ENCODE data around the gene NR4A1.

NR4A1 gene

DNA sequence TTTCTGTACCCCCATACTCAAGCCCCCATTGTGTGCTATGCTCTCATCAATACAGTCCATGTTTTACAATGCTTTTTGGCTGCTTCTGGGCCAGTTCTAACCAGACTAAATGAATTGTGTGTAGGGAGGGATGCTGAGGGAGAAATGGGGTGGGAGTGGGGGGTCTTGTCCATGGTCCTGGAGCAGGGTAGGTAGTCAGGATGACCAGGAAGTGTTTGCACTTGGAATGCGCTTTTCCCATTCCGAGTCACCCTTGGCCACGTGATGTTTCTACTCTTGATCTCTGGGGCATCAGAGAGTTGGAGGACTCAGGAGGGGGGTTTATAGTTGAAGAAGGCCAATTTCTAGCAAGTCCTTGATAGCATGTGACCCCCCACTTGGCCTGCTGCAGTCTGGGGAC, 27.0 kb downstream of the NR4A1 start:
- Histone ChIP-seq H3K27ac (ENCODE audit: low read length) (no peak overlapping the region), H3K36me3 (ENCODE audit: control insufficient read depth in 1 of 2, insufficient read depth in 2 of 2, low read length in 2 of 2) (peaks cover 32 to 60% of the 10 kb centered on the region in 2 donors), H3K4me1 (ENCODE audit: control insufficient read depth in 1 of 2, insufficient read depth in 2 of 2, low read length in 2 of 2) (peaks cover 2 to 30% of the 10 kb centered on the region in 2 donors)

DNA sequence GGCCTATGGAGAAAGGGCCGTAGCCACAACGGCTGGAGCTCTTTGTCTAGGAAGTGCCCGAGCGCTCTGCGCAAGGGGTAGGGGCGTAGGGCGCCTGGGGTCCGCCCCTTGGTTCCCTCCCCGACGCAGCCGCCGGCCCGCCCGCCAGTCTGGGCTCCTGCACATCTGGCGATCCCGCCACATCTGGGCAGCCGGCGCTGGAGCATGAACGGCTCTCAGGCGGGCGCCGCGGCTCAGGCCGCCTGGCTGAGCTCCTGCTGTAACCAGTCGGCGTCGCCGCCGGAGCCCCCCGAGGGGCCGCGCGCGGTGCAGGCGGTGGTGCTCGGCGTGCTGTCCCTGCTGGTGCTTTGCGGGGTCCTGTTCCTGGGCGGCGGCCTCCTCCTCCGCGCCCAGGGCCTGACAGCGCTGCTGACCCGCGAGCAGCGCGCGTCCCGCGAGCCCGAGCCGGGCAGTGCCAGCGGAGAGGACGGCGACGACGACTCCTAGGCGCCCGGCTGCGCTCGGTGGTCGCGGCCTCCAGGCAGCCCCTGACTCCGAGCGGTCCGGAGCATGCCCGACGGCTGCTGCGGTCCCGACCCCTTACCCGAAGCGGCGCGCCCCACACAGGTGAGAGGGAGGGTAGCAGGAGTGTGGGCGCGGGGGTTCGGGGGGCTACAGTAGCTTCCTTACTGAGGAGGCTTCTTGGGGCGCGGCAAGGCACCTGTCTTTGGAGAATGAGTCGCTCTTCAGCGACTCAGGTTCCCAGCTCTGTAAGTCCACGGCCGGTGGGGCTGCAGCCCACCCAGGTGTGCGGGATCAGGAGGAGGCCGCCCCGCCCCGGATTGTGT, 28.5 kb downstream of the NR4A1 start, which contains the start of gene SMIM41:
TSS of gene SMIM41 (plus strand) at position 129 of the 827 bp plus-strand sequence. CDS start at position 205, 76 bp downstream.
- H3K4me3 ChIP-seq (ENCODE audit: low read depth in 1 of 2, low read length in 2 of 2), result no peak within 1 kb of the TSS

More for the DNA sequence above, 27.0 kb downstream of the NR4A1 start:
- Histone ChIP-seq H3K9me3 (ENCODE audit: control insufficient read depth in 1 of 2, low read length in 2 of 2) (no peaks in the 10 kb centered on the region), H3K27me3 (ENCODE audit: low read depth, low read length) (no peaks in the 10 kb centered on the region), H3K4me3 (ENCODE audit: low read depth in 1 of 2, low read length in 2 of 2) (no peak overlapping the region)

DNA sequence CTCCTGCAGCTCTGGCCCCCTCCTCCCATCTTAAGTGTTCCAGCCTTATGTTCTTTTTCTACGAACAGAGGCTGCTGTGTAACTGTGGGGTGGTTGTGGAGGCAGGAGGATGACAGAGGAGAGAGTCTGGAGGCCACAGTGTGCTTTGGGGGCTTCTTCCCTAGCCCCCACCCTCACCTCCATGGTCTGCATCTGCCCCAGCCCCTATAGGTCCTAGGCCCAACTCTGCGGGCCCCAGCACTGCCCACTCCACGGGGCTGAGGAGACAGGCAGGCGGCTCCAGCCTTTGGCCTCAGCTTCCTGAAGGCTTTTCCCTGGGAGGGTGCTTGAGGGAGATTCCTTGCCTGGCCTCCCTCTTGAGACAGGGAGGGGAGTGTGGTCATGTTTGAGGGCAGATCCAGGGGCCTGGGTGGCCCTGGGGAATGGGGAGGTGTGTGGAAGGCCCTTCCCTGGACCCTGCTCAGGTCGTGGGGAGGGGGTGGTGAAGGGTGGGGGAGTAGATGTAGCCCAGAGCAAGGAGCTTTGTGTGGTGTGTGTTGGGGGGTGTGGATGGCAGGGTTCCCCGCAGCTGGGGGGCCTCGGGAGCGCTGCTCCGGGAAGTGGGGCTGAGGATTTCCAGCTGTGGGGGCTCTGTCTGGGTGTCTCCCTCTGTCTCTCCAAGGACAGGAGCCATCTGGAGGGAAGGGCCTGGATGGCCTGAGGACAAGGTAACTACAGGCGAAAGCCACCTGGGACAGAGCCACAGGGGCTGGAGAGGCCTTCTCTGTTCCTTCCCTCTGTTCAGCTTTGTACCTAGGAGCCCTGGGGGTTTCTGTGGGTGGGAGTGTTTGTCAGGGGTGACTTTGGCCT, 29.4 kb downstream of the NR4A1 start:
- H3K36me3 ChIP-seq (ENCODE audit: control insufficient read depth in 1 of 2, insufficient read depth in 2 of 2, low read length in 2 of 2), result peaks cover 23 to 37% of the 10 kb centered on the region in 2 donors
- no peaks in the 10 kb centered on the region for H3K27me3 ChIP-seq (ENCODE audit: low read depth, low read length)
- peak overlapping the region in 1 of 2 donors; percentile 7 for H3K4me3 ChIP-seq (ENCODE audit: low read depth in 1 of 2, low read length in 2 of 2)
- peaks cover 3 to 28% of the 10 kb centered on the region in 2 donors for H3K4me1 ChIP-seq (ENCODE audit: control insufficient read depth in 1 of 2, insufficient read depth in 2 of 2, low read length in 2 of 2)
- peak overlapping the region; percentile 31 for H3K27ac ChIP-seq (ENCODE audit: low read length)
- no peaks in the 10 kb centered on the region for H3K9me3 ChIP-seq (ENCODE audit: control insufficient read depth in 1 of 2, low read length in 2 of 2)

More for the DNA sequence above, 28.5 kb downstream of the NR4A1 start, which contains the start of gene SMIM41:
- no peaks in the 10 kb centered on the region for H3K27me3 ChIP-seq (ENCODE audit: low read depth, low read length)
- no peaks in the 10 kb centered on the region for H3K9me3 ChIP-seq (ENCODE audit: control insufficient read depth in 1 of 2, low read length in 2 of 2)
- H3K27ac ChIP-seq (ENCODE audit: low read length), result peak within 1 kb of the TSS; percentile 31
- H3K36me3 ChIP-seq (ENCODE audit: control insufficient read depth in 1 of 2, insufficient read depth in 2 of 2, low read length in 2 of 2), result peaks cover 32 to 45% of the 10 kb centered on the region in 2 donors
- H3K4me1 ChIP-seq (ENCODE audit: control insufficient read depth in 1 of 2, insufficient read depth in 2 of 2, low read length in 2 of 2), result peaks cover 3 to 28% of the 10 kb centered on the region in 2 donors

DNA sequence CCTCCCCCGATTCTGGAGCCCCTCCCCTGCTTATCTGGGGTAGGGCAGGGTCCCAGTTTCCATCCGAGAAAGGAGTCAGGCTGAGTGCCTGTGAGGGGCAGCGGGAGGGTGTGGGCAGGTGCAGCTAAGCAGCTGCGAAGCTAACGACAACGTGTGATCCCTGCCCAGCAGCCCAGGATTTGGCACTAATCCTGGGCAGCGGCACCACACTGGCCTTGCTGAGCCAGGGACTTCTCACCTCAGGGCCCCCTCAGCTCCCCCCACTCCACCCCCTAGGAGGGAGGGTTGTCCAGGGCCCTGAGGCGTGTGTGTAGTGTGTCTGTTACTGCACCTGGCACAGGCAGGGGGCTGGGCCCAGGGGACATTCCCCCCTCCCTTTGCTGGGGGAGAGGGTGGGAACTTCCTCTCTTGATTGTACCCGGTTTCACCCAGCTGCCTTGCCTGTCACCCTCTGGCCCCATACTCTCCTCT, 30.1 kb downstream of the NR4A1 start:
- no peaks in the 10 kb centered on the region for H3K9me3 ChIP-seq (ENCODE audit: control insufficient read depth in 1 of 2, low read length in 2 of 2)
- H3K4me3 ChIP-seq (ENCODE audit: low read depth in 1 of 2, low read length in 2 of 2), result no peak overlapping the region
- peak overlapping the region; percentile 34 for H3K27ac ChIP-seq (ENCODE audit: low read length)
- H3K27me3 ChIP-seq (ENCODE audit: low read depth, low read length), result no peaks in the 10 kb centered on the region
- H3K4me1 ChIP-seq (ENCODE audit: control insufficient read depth in 1 of 2, insufficient read depth in 2 of 2, low read length in 2 of 2), result peaks cover 3 to 28% of the 10 kb centered on the region in 2 donors
- peaks cover 17 to 30% of the 10 kb centered on the region in 2 donors for H3K36me3 ChIP-seq (ENCODE audit: control insufficient read depth in 1 of 2, insufficient read depth in 2 of 2, low read length in 2 of 2)

DNA sequence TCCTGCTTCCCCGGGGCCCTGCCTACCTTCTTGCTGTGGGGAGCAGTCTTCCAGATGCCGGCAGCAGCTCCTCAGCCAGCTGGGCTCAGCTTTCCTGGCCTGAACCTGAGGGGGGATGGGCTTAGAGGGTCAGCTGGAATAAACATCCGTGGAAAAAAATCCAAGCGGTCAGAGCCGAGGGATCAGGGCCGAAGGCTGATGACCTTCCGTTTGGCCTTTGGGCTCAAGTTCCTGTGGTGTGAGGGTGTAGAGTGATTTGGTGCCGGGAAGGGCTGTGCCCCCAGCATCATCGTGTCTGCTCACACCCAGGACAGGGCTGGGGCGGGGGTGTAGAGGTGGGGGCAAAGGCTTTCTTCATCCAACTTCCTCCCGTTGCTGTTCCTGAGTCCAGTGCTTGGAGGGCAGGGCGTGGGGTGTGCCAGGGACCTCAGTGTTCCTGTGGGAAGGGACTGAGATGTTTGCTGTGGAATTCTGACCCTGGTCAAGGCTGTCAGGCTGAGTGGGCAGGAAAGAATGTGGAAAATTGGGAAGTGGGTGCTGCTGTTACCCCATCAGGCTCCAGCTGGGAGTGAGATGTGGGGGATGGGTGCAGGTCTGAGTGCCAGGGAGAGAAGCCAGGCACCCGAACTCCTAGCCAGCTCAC, 30.9 kb downstream of the NR4A1 start:
- no peaks in the 10 kb centered on the region for H3K27me3 ChIP-seq (ENCODE audit: low read depth, low read length)
- H3K4me3 ChIP-seq (ENCODE audit: low read depth in 1 of 2, low read length in 2 of 2), result no peak overlapping the region
- no peaks in the 10 kb centered on the region for H3K9me3 ChIP-seq (ENCODE audit: control insufficient read depth in 1 of 2, low read length in 2 of 2)
- peak overlapping the region; percentile 34 for H3K27ac ChIP-seq (ENCODE audit: low read length)
- peaks cover 8 to 22% of the 10 kb centered on the region in 2 donors for H3K36me3 ChIP-seq (ENCODE audit: control insufficient read depth in 1 of 2, insufficient read depth in 2 of 2, low read length in 2 of 2)
- peaks cover 3 to 28% of the 10 kb centered on the region in 2 donors for H3K4me1 ChIP-seq (ENCODE audit: control insufficient read depth in 1 of 2, insufficient read depth in 2 of 2, low read length in 2 of 2)

DNA sequence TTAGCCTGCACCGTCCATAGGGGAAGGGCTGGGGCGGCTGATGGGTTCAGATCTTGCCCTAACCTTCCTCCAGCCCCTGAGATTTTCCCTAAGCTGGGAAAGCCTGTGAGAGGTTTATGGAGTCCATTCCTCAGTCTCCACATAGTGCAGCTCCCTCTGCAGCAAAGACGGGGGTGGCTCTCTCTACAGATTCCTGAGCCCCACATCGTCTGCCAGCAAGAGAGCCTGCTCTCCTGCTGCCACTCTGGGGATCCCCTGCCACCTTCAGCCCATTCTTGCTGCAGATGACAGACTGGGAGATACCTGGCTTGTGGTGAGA, 31.4 kb downstream of the NR4A1 start:
- H3K36me3 ChIP-seq (ENCODE audit: control insufficient read depth in 1 of 2, insufficient read depth in 2 of 2, low read length in 2 of 2), result peaks cover 7 to 17% of the 10 kb centered on the region in 2 donors
- peaks cover 3 to 28% of the 10 kb centered on the region in 2 donors for H3K4me1 ChIP-seq (ENCODE audit: control insufficient read depth in 1 of 2, insufficient read depth in 2 of 2, low read length in 2 of 2)
- H3K27ac ChIP-seq (ENCODE audit: low read length), result no peak overlapping the region
- H3K4me3 ChIP-seq (ENCODE audit: low read depth in 1 of 2, low read length in 2 of 2), result no peak overlapping the region
- H3K27me3 ChIP-seq (ENCODE audit: low read depth, low read length), result no peaks in the 10 kb centered on the region
- no peaks in the 10 kb centered on the region for H3K9me3 ChIP-seq (ENCODE audit: control insufficient read depth in 1 of 2, low read length in 2 of 2)

DNA sequence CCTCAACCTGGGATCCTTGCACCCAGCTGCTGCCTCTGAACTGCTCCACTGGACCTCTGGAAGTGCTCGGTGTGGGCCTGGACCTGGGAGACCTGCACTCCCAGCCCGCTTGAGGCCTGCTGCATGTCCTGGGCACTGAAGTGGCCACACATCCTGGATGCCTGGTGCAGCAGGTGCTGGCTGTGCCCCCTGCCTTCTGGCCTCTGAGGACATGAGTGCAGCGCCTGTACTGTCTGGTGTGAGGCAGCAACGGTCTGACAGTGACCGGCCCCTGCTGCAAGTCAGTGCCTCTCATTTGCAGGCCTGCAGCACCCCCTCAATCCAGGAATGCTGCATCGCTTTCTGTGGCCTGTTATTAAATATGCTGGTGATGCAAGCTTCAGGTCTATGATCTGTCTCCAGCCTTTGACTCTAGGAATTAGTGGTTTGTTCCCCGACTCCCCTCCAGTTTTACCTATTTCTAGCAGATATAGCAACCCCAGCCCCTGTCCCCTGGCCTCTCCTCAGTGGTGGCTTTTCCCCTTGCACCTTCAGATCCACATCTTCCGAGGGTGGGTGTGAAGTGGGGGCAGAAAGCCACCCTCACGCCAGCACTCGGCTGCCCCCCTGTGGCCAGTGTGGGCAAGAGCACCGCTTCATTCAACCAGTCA, 31.9 kb downstream of the NR4A1 start:
- Histone ChIP-seq H3K4me3 (ENCODE audit: low read depth in 1 of 2, low read length in 2 of 2) (no peak overlapping the region), H3K9me3 (ENCODE audit: control insufficient read depth in 1 of 2, low read length in 2 of 2) (no peaks in the 10 kb centered on the region), H3K4me1 (ENCODE audit: control insufficient read depth in 1 of 2, insufficient read depth in 2 of 2, low read length in 2 of 2) (peaks cover 3 to 28% of the 10 kb centered on the region in 2 donors), H3K27ac (ENCODE audit: low read length) (no peak overlapping the region), H3K36me3 (ENCODE audit: control insufficient read depth in 1 of 2, insufficient read depth in 2 of 2, low read length in 2 of 2) (peaks cover 3 to 12% of the 10 kb centered on the region in 2 donors), H3K27me3 (ENCODE audit: low read depth, low read length) (no peaks in the 10 kb centered on the region)

DNA sequence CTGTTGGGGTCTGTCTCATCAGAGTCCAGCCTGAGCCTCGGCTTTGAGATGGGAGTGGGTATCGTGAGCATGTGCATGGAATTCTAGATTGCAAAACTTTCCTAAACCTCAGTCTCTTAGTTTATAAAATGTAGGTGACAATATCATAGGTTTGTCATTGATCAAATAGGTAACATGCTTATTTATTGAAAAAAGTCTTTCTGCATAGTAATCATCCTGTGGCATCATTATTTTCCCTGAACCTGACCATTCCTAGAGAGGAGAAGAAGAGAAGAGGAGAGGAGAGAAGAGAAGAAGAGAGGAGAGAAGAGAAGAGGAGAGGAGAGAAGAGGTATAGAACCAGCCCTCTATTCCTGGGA, 32.4 kb downstream of the NR4A1 start:
- no peaks in the 10 kb centered on the region for H3K9me3 ChIP-seq (ENCODE audit: control insufficient read depth in 1 of 2, low read length in 2 of 2)
- H3K4me1 ChIP-seq (ENCODE audit: control insufficient read depth in 1 of 2, insufficient read depth in 2 of 2, low read length in 2 of 2), result peaks cover 3 to 28% of the 10 kb centered on the region in 2 donors
- H3K4me3 ChIP-seq (ENCODE audit: low read depth in 1 of 2, low read length in 2 of 2), result no peak overlapping the region
- H3K36me3 ChIP-seq (ENCODE audit: control insufficient read depth in 1 of 2, insufficient read depth in 2 of 2, low read length in 2 of 2), result peaks cover 0 to 7% of the 10 kb centered on the region in 2 donors
- no peak overlapping the region for H3K27ac ChIP-seq (ENCODE audit: low read length)
- H3K27me3 ChIP-seq (ENCODE audit: low read depth, low read length), result no peaks in the 10 kb centered on the region

DNA sequence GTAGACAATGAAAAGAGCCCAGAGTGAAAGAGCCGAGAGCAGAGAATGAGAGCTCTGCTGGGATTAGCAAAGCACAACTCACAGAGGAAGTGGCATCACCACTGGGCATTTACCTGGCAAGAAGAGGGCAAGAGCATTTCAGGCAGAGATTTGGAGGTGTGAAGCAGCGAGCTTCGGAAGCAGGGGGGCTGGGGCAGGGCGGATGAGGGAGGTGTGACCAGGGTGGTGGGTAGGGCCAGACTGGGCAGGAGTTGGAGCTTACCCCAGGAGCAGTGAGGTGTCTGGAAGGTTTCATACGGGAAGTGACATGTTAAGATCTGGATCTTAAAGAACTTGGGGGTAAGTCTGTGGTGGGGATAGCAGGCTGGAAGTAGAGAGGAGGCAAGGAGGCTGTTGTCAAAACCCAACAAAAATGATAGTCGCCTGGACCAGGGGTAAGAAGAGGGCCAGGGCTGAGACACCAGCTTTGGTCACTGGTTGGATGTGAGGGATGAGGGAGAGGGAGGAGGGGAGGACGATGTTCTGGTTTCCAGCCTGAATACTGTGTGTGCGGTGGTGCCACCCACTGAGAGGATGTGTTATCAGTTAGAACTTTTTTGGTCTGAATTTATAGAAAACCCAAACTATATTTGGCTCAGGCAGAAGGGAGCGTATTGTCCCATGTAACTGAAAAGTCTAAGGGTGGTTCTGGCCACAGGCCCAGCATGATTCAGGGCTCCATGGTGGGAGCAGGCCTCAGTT, 33.4 kb downstream of the NR4A1 start:
- Histone ChIP-seq H3K27ac (ENCODE audit: low read length) (no peak overlapping the region), H3K4me1 (ENCODE audit: control insufficient read depth in 1 of 2, insufficient read depth in 2 of 2, low read length in 2 of 2) (peaks cover 3 to 28% of the 10 kb centered on the region in 2 donors), H3K36me3 (ENCODE audit: control insufficient read depth in 1 of 2, insufficient read depth in 2 of 2, low read length in 2 of 2) (no peaks in the 10 kb centered on the region), H3K9me3 (ENCODE audit: control insufficient read depth in 1 of 2, low read length in 2 of 2) (no peaks in the 10 kb centered on the region), H3K27me3 (ENCODE audit: low read depth, low read length) (no peaks in the 10 kb centered on the region), H3K4me3 (ENCODE audit: low read depth in 1 of 2, low read length in 2 of 2) (no peak overlapping the region)

DNA sequence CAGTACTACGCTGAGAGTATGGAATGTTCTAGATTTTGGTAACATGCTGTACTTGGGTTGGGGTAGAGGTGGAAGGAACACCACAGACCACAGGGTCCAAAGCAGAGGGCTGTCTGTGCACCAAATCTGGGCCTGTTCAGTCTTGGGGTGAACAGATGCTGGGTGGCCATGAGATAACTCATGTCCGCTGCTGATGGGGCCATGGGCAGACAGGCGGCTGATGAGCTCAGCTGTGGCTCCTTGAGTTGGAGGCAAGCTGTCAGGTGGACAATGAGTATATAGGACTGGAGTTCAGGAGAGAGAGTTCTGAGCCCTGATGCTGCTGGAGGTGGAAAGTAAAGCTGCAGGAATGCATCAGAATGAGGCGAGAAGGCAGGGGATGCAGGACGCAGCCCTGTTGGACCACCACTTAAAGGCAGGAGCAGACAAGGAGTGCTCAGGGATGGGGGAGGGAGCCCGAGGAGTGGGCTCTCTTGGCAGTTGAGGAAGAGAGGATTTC, 34.5 kb downstream of the NR4A1 start:
- H3K36me3 ChIP-seq (ENCODE audit: control insufficient read depth in 1 of 2, insufficient read depth in 2 of 2, low read length in 2 of 2), result no peaks in the 10 kb centered on the region
- H3K9me3 ChIP-seq (ENCODE audit: control insufficient read depth in 1 of 2, low read length in 2 of 2), result no peaks in the 10 kb centered on the region
- H3K27me3 ChIP-seq (ENCODE audit: low read depth, low read length), result peaks cover 3% of the 10 kb centered on the region
- no peak overlapping the region for H3K4me3 ChIP-seq (ENCODE audit: low read depth in 1 of 2, low read length in 2 of 2)
- H3K27ac ChIP-seq (ENCODE audit: low read length), result no peak overlapping the region
- peaks cover 3 to 28% of the 10 kb centered on the region in 2 donors for H3K4me1 ChIP-seq (ENCODE audit: control insufficient read depth in 1 of 2, insufficient read depth in 2 of 2, low read length in 2 of 2)
